Liver (tissue), 9 donors: ENCODE data around the gene GPR173. TPM values are rescaled to one million over a fixed set of nuclear protein-coding genes. Genes with fewer than 3 reads are reported as not detected.

ENCODE experiments used
- DNase-seq: peaks from one replicate; pipeline ENCODE4 v3.0.0-alpha.2; 2017; ENCODE audit warnings: low spot score
- H3K27ac ChIP-seq, 2 donors: one replicate each; pipeline ENCODE4 v1.7.0; 2013; ENCODE audit warnings: inconsistent platforms in 2 of 2, low read length in 2 of 2, control low read depth in 1 of 2, low read depth in 1 of 2, mild to moderate bottlenecking in 1 of 2
- H3K27me3 ChIP-seq, 4 donors: one replicate each; pipeline versions ENCODE4 v1.6.1 to v1.7.0; 2013; ENCODE audit warnings: low read length in 3 of 4, inconsistent platforms in 1 of 4, mild to moderate bottlenecking in 1 of 4, moderate library complexity in 1 of 4; ENCODE audit not compliant: control insufficient read depth in 4 of 4, insufficient read depth in 4 of 4
- H3K36me3 ChIP-seq, 4 donors: one replicate each; pipeline versions ENCODE4 v1.6.1 to v1.7.0; 2013; ENCODE audit warnings: low read length in 3 of 4, mild to moderate bottlenecking in 3 of 4, low read depth in 1 of 4, moderate library complexity in 1 of 4; ENCODE audit not compliant: control insufficient read depth in 4 of 4, insufficient read depth in 3 of 4
- H3K4me1 ChIP-seq, 4 donors: one replicate each; pipeline versions ENCODE4 v1.6.1 to v1.7.0; 2013; ENCODE audit warnings: low read length in 3 of 4, mild to moderate bottlenecking in 3 of 4, moderate library complexity in 1 of 4; ENCODE audit not compliant: control insufficient read depth in 4 of 4, insufficient read depth in 4 of 4
- H3K4me3 ChIP-seq, 3 donors: one replicate each; pipeline versions ENCODE4 v1.6.1 to v1.7.0; 2013; ENCODE audit warnings: low read length in 3 of 3, control low read depth in 1 of 3, low read depth in 1 of 3, mild to moderate bottlenecking in 1 of 3
- H3K9ac ChIP-seq, 2 donors: one replicate each; pipeline ENCODE4 v1.7.0; 2013; ENCODE audit warnings: low read length in 2 of 2, mild to moderate bottlenecking in 2 of 2, moderate library complexity in 2 of 2, control low read depth in 1 of 2, low read depth in 1 of 2
- H3K9me3 ChIP-seq, 4 donors: one replicate each; pipeline versions ENCODE4 v1.6.1 to v1.7.0; 2013; ENCODE audit warnings: low read length in 3 of 4; ENCODE audit not compliant: control insufficient read depth in 4 of 4
- EGR1 ChIP-seq, 2 donors: IDR thresholded peaks; 2 replicates each; pipeline ENCODE4 v1.6.1; 2016 to 2018; ENCODE audit warnings: antibody characterized with exemption in 2 of 2, low read depth in 2 of 2
- FOXA1 ChIP-seq: IDR thresholded peaks from 2 replicates; pipeline ENCODE4 v1.6.1; 2016; ENCODE audit warnings: antibody characterized with exemption
- FOXA2 ChIP-seq: IDR thresholded peaks from 2 replicates; pipeline ENCODE4 v1.6.1; 2016; ENCODE audit warnings: antibody characterized with exemption
- GABPA ChIP-seq, 2 donors: IDR thresholded peaks in 1 of 2; conservative IDR thresholded peaks in 1 of 2; 2 replicates each; pipeline ENCODE4 v1.6.1; 2016; ENCODE audit warnings: antibody characterized with exemption in 2 of 2, mild to moderate bottlenecking in 1 of 2, moderate library complexity in 1 of 2
- HNF4A ChIP-seq, 2 donors: conservative IDR thresholded peaks; 2 replicates each; pipeline ENCODE4 v1.6.1; 2016; ENCODE audit warnings: antibody characterized with exemption in 2 of 2, mild to moderate bottlenecking in 2 of 2
- HNF4G ChIP-seq: IDR thresholded peaks from 2 replicates; pipeline ENCODE4 v1.6.1; 2016; ENCODE audit warnings: antibody characterized with exemption
- JUND ChIP-seq, 2 donors: IDR thresholded peaks; 2 replicates each; pipeline ENCODE4 v1.6.1; 2016; ENCODE audit warnings: antibody characterized with exemption in 2 of 2
- NR2F2 ChIP-seq: IDR thresholded peaks from 2 replicates; pipeline ENCODE4 v1.6.1; 2016; ENCODE audit warnings: antibody characterized with exemption
- RAD21 ChIP-seq, 2 donors: IDR thresholded peaks; 2 replicates each; pipeline ENCODE4 v1.6.1; 2016; ENCODE audit warnings: antibody characterized with exemption in 2 of 2, mild to moderate bottlenecking in 2 of 2
- RXRA ChIP-seq, 2 donors: IDR thresholded peaks; 2 replicates each; pipeline ENCODE4 v1.6.1; 2017 to 2018; ENCODE audit warnings: antibody characterized with exemption in 2 of 2, mild to moderate bottlenecking in 1 of 2
- TAF1 ChIP-seq: conservative IDR thresholded peaks from 2 replicates; pipeline ENCODE4 v1.6.1; 2016; ENCODE audit warnings: antibody characterized with exemption, mild to moderate bottlenecking
- YY1 ChIP-seq: IDR thresholded peaks from 2 replicates; pipeline ENCODE4 v1.6.1; 2016; ENCODE audit warnings: antibody characterized with exemption, mild to moderate bottlenecking
- WGBS: extraction: QIAGEN DNeasy Blood & Tissue Kit; methylation state at CpG from one replicate; pipeline ENCODE4 v1.1.7; 2013; 5-methylcytosine and 5-hydroxymethylcytosine counted together
- polyA plus RNA-seq, 2 donors: library from polyadenylated mRNA; stranded (reverse) in 1 of 2; unstranded in 1 of 2; fragments of 200-250 nt in 1 of 2; fragments of >200 nt in 1 of 2; fragmentation: Nextera tagmentation in 1 of 2; extraction: Ambion mirVana in 1 of 2; gene quantifications; one replicate each; pipeline versions ENCODE4 v1.2.1 to v1.2.3, GENCODE V29; 2013 to 2015
- total RNA-seq, 2 donors: library from RNA; depleted of rRNA; stranded (reverse); fragments of >200 nt; gene quantifications; one replicate each; pipeline ENCODE4 v1.2.3, GENCODE V29; 2014
- TF ChIP-seq, protein P1 (sequence below): IDR thresholded peaks from 2 replicates; pipeline ENCODE4 v1.6.1; 2016; ENCODE audit warnings: antibody characterized with exemption
- TF ChIP-seq, protein P2 (sequence below): fragments of 150-350 bp; IDR thresholded peaks from 2 replicates; pipeline ENCODE4 v1.5.1; 2017; ENCODE audit warnings: improper control_type of control experiment, low read depth, low read length; ENCODE audit not compliant: missing input control
- TF ChIP-seq, protein P3 (sequence below): IDR thresholded peaks from 2 replicates; pipeline ENCODE4 v1.6.1; 2016; ENCODE audit warnings: antibody characterized with exemption, mild to moderate bottlenecking
- TF ChIP-seq, protein P4 (sequence below): IDR thresholded peaks from 2 replicates; pipeline ENCODE4 v1.6.1; 2016; ENCODE audit warnings: antibody characterized with exemption
- TF ChIP-seq, protein P5 (sequence below): IDR thresholded peaks from 2 replicates; pipeline ENCODE4 v1.6.1; 2016; ENCODE audit warnings: antibody characterized with exemption
- donor health status: healthy.
- donor health status: healthy.
- donor health status: healthy.
- donor health status: healthy.
- donor health status: healthy.

Gene GPR173
- total and polyA plus RNA-seq, 4 donors: 0.07 to 0.61 (median 0.25) TPM; not detected in 1

DNA sequence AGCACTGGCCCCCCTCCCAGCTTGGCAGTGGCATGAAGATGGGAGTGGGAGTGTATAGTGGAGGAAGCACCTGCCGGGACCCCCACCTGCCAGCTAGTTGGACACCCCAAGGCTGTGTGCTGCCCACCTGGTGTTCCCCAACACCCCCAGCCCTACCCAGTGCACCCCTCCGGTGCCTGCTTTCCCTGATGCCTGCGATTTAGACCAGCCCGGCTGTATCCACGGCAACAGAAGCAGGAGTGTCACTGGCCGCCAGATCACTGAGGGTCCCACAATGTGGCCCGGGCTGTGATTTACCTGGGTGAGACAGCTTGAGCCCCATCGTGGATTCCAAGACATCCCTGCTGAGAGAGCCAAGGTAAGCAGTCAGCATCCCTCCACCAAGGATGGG, 533 bp downstream of the GPR173 start:
- H3K36me3 ChIP-seq: no peaks in the 10 kb centered on the region
- H3K27me3 ChIP-seq: peaks cover 0 to 3% (median 0%) of the 10 kb centered on the region in 4 donors
- H3K9ac ChIP-seq: no peak overlapping the region
- no peaks in the 10 kb centered on the region for H3K9me3 ChIP-seq
- no peaks in the 10 kb centered on the region for H3K4me1 ChIP-seq
- DNase-seq: no peak
- 18% methylated on average over 8 of the region's 8 CpGs for WGBS
- peak overlapping the region in 1 of 3 donors; percentile 4 for H3K4me3 ChIP-seq
- H3K27ac ChIP-seq: no peak overlapping the region
- TF ChIP-seq, protein P1, sequence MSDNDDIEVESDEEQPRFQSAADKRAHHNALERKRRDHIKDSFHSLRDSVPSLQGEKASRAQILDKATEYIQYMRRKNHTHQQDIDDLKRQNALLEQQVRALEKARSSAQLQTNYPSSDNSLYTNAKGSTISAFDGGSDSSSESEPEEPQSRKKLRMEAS: no peak
- TF ChIP-seq TAF1 (no peak), FOXA2 (no peak), JUND (IDR thresholded peaks at IDR 0.05) (no peak), YY1 (no peak), HNF4G (no peak), HNF4A (conservative IDR thresholded peaks at IDR 0.05) (no peak)
- TF ChIP-seq, protein P2, sequence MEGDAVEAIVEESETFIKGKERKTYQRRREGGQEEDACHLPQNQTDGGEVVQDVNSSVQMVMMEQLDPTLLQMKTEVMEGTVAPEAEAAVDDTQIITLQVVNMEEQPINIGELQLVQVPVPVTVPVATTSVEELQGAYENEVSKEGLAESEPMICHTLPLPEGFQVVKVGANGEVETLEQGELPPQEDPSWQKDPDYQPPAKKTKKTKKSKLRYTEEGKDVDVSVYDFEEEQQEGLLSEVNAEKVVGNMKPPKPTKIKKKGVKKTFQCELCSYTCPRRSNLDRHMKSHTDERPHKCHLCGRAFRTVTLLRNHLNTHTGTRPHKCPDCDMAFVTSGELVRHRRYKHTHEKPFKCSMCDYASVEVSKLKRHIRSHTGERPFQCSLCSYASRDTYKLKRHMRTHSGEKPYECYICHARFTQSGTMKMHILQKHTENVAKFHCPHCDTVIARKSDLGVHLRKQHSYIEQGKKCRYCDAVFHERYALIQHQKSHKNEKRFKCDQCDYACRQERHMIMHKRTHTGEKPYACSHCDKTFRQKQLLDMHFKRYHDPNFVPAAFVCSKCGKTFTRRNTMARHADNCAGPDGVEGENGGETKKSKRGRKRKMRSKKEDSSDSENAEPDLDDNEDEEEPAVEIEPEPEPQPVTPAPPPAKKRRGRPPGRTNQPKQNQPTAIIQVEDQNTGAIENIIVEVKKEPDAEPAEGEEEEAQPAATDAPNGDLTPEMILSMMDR: no peak

DNA sequence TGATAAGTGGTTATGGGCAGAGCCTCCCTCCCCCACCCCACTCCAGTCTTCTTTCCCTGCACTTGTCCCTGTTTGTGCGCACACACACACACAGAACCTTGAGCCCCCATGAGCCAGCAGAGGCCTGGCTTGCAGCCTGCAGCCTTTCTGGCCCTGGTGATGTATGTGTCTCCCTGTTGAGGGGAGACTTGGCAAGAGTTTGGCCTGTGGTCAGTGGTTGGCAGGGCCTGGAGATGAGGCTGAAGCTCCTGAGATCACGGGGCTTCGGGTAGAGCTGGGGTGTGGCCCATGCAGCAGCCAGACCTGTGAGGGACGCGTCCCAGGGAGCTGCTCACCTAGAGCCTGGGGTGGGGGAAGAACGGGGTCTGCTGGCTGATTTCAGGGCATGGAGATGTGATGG, 2.3 kb downstream of the GPR173 start:
- Histone ChIP-seq H3K9me3 (no peaks in the 10 kb centered on the region), H3K27ac (no peak overlapping the region), H3K27me3 (peaks cover 0 to 3% (median 0%) of the 10 kb centered on the region in 4 donors), H3K36me3 (no peaks in the 10 kb centered on the region), H3K4me3 (no peak overlapping the region), H3K9ac (no peak overlapping the region), H3K4me1 (no peaks in the 10 kb centered on the region)
- TF ChIP-seq HNF4A (conservative IDR thresholded peaks at IDR 0.05) (no peak), NR2F2 (no peak)
- WGBS: 93% methylated on average over 6 of the region's 6 CpGs
- no peak for DNase-seq

DNA sequence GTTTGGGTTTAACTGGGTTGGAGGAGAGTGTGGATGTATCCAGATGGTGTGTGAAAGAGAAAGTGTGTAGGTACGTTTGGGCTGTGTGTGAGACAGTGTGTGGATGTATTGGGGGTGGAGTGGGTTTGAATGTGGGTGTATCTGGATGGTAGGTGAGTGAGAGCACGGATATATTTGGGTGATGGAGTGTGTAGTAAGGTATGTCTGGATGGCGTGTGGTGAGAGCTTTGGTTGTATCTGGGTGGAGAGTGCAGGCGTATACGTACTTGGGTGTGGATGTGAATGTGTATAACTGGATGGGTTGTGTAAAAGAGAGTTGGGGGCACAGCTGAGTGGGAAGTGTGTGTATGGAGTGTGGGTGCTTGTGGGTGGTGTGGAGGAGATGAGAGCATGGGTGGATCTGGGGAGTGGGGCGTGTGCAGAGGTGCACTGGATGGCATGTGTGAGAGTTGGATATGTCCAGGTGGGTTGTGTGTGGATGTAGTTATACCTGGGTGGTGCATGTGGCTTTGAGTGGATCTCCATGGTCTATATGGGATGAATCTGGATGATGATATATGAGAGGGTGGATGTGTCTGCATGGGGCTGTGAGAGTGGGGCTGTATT, 6.8 kb downstream of the GPR173 start:
- H3K27me3 ChIP-seq: peaks cover 0 to under 1% (median 0%) of the 10 kb centered on the region in 4 donors
- H3K36me3 ChIP-seq: no peaks in the 10 kb centered on the region
- no peak overlapping the region for H3K9ac ChIP-seq
- TF ChIP-seq RAD21 (IDR thresholded peaks at IDR 0.05): no peak
- TF ChIP-seq FOXA1: no peak
- TF ChIP-seq, protein P3, sequence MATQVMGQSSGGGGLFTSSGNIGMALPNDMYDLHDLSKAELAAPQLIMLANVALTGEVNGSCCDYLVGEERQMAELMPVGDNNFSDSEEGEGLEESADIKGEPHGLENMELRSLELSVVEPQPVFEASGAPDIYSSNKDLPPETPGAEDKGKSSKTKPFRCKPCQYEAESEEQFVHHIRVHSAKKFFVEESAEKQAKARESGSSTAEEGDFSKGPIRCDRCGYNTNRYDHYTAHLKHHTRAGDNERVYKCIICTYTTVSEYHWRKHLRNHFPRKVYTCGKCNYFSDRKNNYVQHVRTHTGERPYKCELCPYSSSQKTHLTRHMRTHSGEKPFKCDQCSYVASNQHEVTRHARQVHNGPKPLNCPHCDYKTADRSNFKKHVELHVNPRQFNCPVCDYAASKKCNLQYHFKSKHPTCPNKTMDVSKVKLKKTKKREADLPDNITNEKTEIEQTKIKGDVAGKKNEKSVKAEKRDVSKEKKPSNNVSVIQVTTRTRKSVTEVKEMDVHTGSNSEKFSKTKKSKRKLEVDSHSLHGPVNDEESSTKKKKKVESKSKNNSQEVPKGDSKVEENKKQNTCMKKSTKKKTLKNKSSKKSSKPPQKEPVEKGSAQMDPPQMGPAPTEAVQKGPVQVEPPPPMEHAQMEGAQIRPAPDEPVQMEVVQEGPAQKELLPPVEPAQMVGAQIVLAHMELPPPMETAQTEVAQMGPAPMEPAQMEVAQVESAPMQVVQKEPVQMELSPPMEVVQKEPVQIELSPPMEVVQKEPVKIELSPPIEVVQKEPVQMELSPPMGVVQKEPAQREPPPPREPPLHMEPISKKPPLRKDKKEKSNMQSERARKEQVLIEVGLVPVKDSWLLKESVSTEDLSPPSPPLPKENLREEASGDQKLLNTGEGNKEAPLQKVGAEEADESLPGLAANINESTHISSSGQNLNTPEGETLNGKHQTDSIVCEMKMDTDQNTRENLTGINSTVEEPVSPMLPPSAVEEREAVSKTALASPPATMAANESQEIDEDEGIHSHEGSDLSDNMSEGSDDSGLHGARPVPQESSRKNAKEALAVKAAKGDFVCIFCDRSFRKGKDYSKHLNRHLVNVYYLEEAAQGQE: no peak
- TF ChIP-seq HNF4A (conservative IDR thresholded peaks at IDR 0.05): no peak
- TF ChIP-seq, protein P4, sequence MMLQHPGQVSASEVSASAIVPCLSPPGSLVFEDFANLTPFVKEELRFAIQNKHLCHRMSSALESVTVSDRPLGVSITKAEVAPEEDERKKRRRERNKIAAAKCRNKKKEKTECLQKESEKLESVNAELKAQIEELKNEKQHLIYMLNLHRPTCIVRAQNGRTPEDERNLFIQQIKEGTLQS: no peak
- TF ChIP-seq GABPA (IDR thresholded peaks at IDR 0.05 in 1 of 2, conservative IDR thresholded peaks at IDR 0.05 in 1 of 2): no peak
- TF ChIP-seq, protein P2: no peak
- no peak for TF ChIP-seq EGR1 (IDR thresholded peaks at IDR 0.05; ENCODE audit: low read depth in 2 of 2)
- TF ChIP-seq RXRA (IDR thresholded peaks at IDR 0.05): no peak
- no peak for TF ChIP-seq HNF4G
- TF ChIP-seq JUND (IDR thresholded peaks at IDR 0.05): no peak
- TF ChIP-seq, protein P5, sequence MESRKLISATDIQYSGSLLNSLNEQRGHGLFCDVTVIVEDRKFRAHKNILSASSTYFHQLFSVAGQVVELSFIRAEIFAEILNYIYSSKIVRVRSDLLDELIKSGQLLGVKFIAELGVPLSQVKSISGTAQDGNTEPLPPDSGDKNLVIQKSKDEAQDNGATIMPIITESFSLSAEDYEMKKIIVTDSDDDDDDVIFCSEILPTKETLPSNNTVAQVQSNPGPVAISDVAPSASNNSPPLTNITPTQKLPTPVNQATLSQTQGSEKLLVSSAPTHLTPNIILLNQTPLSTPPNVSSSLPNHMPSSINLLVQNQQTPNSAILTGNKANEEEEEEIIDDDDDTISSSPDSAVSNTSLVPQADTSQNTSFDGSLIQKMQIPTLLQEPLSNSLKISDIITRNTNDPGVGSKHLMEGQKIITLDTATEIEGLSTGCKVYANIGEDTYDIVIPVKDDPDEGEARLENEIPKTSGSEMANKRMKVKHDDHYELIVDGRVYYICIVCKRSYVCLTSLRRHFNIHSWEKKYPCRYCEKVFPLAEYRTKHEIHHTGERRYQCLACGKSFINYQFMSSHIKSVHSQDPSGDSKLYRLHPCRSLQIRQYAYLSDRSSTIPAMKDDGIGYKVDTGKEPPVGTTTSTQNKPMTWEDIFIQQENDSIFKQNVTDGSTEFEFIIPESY: no peak
- no peak for TF ChIP-seq FOXA2
- no peak for TF ChIP-seq TAF1
- no peak overlapping the region for H3K27ac ChIP-seq
- DNase-seq: no peak
- no peak overlapping the region for H3K4me3 ChIP-seq
- no peaks in the 10 kb centered on the region for H3K4me1 ChIP-seq
- H3K9me3 ChIP-seq: no peaks in the 10 kb centered on the region
- WGBS: 90% methylated on average over 6 of the region's 6 CpGs
